Measurements from ENCODE around the gene MLLT10. TPM values are rescaled to one million over a fixed set of nuclear protein-coding genes. Genes with fewer than 3 reads are reported as not detected.

Gene MLLT10
- total and polyA plus RNA-seq, 9 donors = 23.6 to 55.1 (median 36.8) TPM

GRCh38 chr10:21521751-21522533 lies 12.1 kb upstream of the MLLT10 start:
- Histone ChIP-seq H3K27me3 (no peaks in the 10 kb centered on the region), H3K9me3 (no peaks in the 10 kb centered on the region), H3K4me1 (ENCODE audit: insufficient read depth) (peaks cover 4% of the 10 kb centered on the region), H3K27ac (no peak overlapping the region), H3K36me3 (no peaks in the 10 kb centered on the region), H3K4me3 (no peak overlapping the region)
- no peak for DNase-seq
- TF ChIP-seq POLR2A (IDR thresholded peaks at IDR 0.05) (no peak), CTCF (IDR thresholded peaks at IDR 0.05) (no peak), EP300 (IDR thresholded peaks at IDR 0.05) (no peak)
- WGBS, 3 donors = 75 to 82% (median 80%) methylated on average over 4 of the region's 4 CpGs
- intact Hi-C loops (cut with DNase I) = no loop called here

GRCh38 chr10:21522631-21523406 lies 11.2 kb upstream of the MLLT10 start:
- Histone ChIP-seq H3K4me3 (no peak overlapping the region), H3K27ac (peak overlapping the region in 1 of 2 donors; percentile 100), H3K27me3 (no peaks in the 10 kb centered on the region), H3K36me3 (no peaks in the 10 kb centered on the region), H3K9me3 (no peaks in the 10 kb centered on the region), H3K4me1 (ENCODE audit: insufficient read depth) (peaks cover 4% of the 10 kb centered on the region)
- no peak for DNase-seq
- 67 to 81% (median 78%) methylated on average over 1 of the region's 1 CpG for WGBS, 3 donors
- intact Hi-C loops (cut with DNase I) = no loop called here
- no peak for TF ChIP-seq EP300 (IDR thresholded peaks at IDR 0.05)
- no peak for TF ChIP-seq POLR2A (IDR thresholded peaks at IDR 0.05)
- TF ChIP-seq CTCF (IDR thresholded peaks at IDR 0.05) = no peak

- no peaks in the 10 kb centered on the region for H3K36me3 ChIP-seq
- H3K27ac ChIP-seq = peak overlapping the region in 1 of 2 donors; percentile 100
- TF ChIP-seq CTCF (IDR thresholded peaks at IDR 0.05) (no peak), EP300 (IDR thresholded peaks at IDR 0.05) (no peak), POLR2A (IDR thresholded peaks at IDR 0.05) (no peak)
- H3K4me3 ChIP-seq = no peak overlapping the region
- no peaks in the 10 kb centered on the region for H3K27me3 ChIP-seq
- H3K4me1 ChIP-seq (ENCODE audit: insufficient read depth) = peaks cover 4% of the 10 kb centered on the region
- intact Hi-C loops (cut with DNase I) = no loop called here
- peak in 4 of 5 donors; percentile 54 to 73 (median 71) for DNase-seq
- 8 to 19% (median 18%) methylated on average over 3 of the region's 3 CpGs for WGBS, 3 donors
- no peaks in the 10 kb centered on the region for H3K9me3 ChIP-seq
Measured at GRCh38 chr10:21523557-21524008, 10.4 kb upstream of the MLLT10 start.

GRCh38 chr10:21524131-21524525 lies 9.9 kb upstream of the MLLT10 start:
- Histone ChIP-seq H3K9me3 (no peaks in the 10 kb centered on the region), H3K27ac (peak overlapping the region in 1 of 2 donors; percentile 100), H3K4me3 (peak overlapping the region; percentile 58), H3K4me1 (ENCODE audit: insufficient read depth) (peaks cover 4% of the 10 kb centered on the region), H3K27me3 (no peaks in the 10 kb centered on the region), H3K36me3 (no peaks in the 10 kb centered on the region)
- WGBS, 3 donors = 8 to 26% (median 14%) methylated on average over 7 of the region's 7 CpGs
- DNase-seq = no peak
- intact Hi-C loops (cut with DNase I) = no loop called here
- no peak for TF ChIP-seq EP300 (IDR thresholded peaks at IDR 0.05)
- no peak for TF ChIP-seq POLR2A (IDR thresholded peaks at IDR 0.05)
- TF ChIP-seq CTCF (IDR thresholded peaks at IDR 0.05) = no peak

Data from ovary (tissue), 9 donors.